Tibial nerve (tissue), 4 donors: Measurements from ENCODE around the gene NCAPD3. TPM values are rescaled to one million over a fixed set of nuclear protein-coding genes. Genes with fewer than 3 reads are reported as not detected.
A peak's percentile ranks its signal among the peaks of the same experiment; 100 is the strongest.

Source experiments
- DNase-seq, 2 donors: peaks; one replicate each; pipeline ENCODE4 v3.0.0-alpha.2; 2019; ENCODE audit warnings: low spot score in 2 of 2
- H3K27ac ChIP-seq, 4 donors: fragments of 200-600 bp; sonication (generic) in 3 of 4; one replicate each; pipeline ENCODE4 v1.5.1; 2017 to 2019; ENCODE audit warnings: mild to moderate bottlenecking in 1 of 4
- H3K27me3 ChIP-seq, 2 donors: fragments of 200-600 bp; sonication (generic) in 1 of 2; one replicate each; pipeline versions ENCODE4 v1.5.1 to v1.6.0; 2017 to 2019
- H3K36me3 ChIP-seq, 3 donors: fragments of 200-600 bp; sonication (generic); one replicate each; pipeline ENCODE4 v1.5.1; 2018 to 2019
- H3K4me1 ChIP-seq, 4 donors: fragments of 200-600 bp; sonication (generic) in 3 of 4; one replicate each; pipeline ENCODE4 v1.5.1; 2017 to 2019
- H3K4me3 ChIP-seq, 4 donors: fragments of 200-600 bp; sonication (generic) in 3 of 4; one replicate each; pipeline ENCODE4 v1.5.1; 2017 to 2019; ENCODE audit warnings: mild to moderate bottlenecking in 1 of 4, moderate library complexity in 1 of 4
- H3K9me3 ChIP-seq, 4 donors: fragments of 200-600 bp; sonication (generic) in 3 of 4; one replicate each; pipeline ENCODE4 v1.5.1; 2017 to 2019
- EP300 ChIP-seq, 2 donors: sonication (generic); formaldehyde crosslinking; IDR thresholded peaks; one replicate each; pipeline ENCODE4 v1.6.1; 2017; ENCODE audit warnings: antibody characterized with exemption in 2 of 2, mild to moderate bottlenecking in 1 of 2
- POLR2A ChIP-seq, 2 donors: fragments of 450-650 bp; IDR thresholded peaks; one replicate each; pipeline ENCODE4 v1.6.1; 2017; ENCODE audit warnings: antibody characterized with exemption in 2 of 2, mild to moderate bottlenecking in 2 of 2, moderate library complexity in 2 of 2
- WGBS, 2 donors: methylation state at CpG; one replicate each; pipeline ENCODE4 v1.1.5; 2018; 5-methylcytosine and 5-hydroxymethylcytosine counted together
- total RNA-seq, 4 donors: library from RNA; depleted of rRNA; stranded (reverse); fragments of >200 nt; gene quantifications; one replicate each; pipeline ENCODE4 v1.1.0, GENCODE V29; 2016
- TF ChIP-seq, protein P1 (sequence below), 5 experiments: fragments of 200-600 bp in 3 of 5; fragments of 450-650 bp in 2 of 5; sonication (generic) in 3 of 5; IDR thresholded peaks; one replicate each; pipeline ENCODE4 v1.5.1; 2016 to 2019; ENCODE audit warnings: antibody characterized with exemption in 5 of 5, mild to moderate bottlenecking in 3 of 5, moderate library complexity in 2 of 5

NCAPD3 gene
- total RNA-seq, 4 donors from 2014 or later = 8.2 to 14.7 (median 10.3) TPM

DNA sequence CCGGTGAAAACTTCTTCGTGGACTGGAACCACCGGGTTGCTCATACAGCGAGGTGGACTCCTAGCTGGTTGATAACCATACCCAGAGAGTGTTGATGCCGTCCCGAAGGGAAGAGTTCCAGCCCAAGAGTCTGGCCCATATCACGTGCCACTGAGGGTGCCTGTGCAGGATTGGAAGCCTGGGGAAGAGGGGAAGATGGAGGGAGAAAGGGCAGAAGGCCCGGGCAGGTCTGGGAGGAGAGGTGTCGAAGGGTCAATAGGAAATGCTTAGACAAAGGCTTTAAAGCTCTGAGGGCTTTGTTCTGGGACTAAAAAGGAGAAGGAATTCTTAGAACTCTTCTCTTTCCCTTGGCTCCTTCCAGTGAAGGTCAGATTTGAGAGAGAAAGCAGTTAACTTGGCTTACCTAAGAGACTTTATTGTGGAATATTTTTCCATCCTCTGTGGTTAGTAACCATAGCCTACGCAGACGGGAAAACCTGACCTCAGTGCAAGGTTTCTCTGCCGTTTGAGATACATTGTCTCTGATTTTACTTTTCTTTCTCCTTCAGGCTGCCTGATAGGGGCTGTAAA, 84.4 kb downstream of the NCAPD3 start:
- no peak for DNase-seq
- Histone ChIP-seq H3K4me1 (peaks cover 0 to 18% (median 0%) of the 10 kb centered on the region in 4 donors), H3K27me3 (no peaks in the 10 kb centered on the region), H3K36me3 (peaks cover 0 to 23% (median 4%) of the 10 kb centered on the region in 3 donors), H3K27ac (peak overlapping the region; percentile 4 to 81 (median 56)), H3K4me3 (no peak overlapping the region), H3K9me3 (no peaks in the 10 kb centered on the region)
- TF ChIP-seq, protein P1, sequence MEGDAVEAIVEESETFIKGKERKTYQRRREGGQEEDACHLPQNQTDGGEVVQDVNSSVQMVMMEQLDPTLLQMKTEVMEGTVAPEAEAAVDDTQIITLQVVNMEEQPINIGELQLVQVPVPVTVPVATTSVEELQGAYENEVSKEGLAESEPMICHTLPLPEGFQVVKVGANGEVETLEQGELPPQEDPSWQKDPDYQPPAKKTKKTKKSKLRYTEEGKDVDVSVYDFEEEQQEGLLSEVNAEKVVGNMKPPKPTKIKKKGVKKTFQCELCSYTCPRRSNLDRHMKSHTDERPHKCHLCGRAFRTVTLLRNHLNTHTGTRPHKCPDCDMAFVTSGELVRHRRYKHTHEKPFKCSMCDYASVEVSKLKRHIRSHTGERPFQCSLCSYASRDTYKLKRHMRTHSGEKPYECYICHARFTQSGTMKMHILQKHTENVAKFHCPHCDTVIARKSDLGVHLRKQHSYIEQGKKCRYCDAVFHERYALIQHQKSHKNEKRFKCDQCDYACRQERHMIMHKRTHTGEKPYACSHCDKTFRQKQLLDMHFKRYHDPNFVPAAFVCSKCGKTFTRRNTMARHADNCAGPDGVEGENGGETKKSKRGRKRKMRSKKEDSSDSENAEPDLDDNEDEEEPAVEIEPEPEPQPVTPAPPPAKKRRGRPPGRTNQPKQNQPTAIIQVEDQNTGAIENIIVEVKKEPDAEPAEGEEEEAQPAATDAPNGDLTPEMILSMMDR (IDR thresholded peaks at IDR 0.05) = no peak
- no peak for TF ChIP-seq POLR2A (IDR thresholded peaks at IDR 0.05)
- TF ChIP-seq EP300 (IDR thresholded peaks at IDR 0.05) = no peak
- 51 to 55% methylated on average over 12 of the region's 12 CpGs for WGBS, 2 donors

DNA sequence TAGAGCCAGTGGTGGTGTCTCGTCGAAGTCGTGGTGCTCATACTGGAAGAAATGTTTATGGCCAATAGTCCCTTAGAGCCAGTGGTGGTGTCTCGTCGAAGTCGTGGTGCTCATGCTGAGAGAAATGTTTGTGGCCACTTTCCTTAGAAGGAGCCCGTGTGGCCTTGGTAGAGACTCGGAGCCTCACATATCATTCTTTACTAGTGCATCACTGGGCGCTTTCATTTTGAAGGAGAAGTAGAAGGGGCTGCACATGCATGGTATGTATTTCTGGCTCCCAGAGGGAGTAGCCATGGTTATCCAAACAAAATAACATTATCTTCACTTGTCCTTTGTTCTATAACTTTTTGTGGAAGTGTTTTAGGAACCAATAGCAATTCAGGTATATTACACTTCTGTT, 85.4 kb downstream of the NCAPD3 start:
- peak overlapping the region in 2 of 4 donors; percentile 71 to 81 for H3K27ac ChIP-seq
- H3K4me3 ChIP-seq = no peak overlapping the region
- no peaks in the 10 kb centered on the region for H3K27me3 ChIP-seq
- H3K4me1 ChIP-seq = peaks cover 0 to 18% (median 0%) of the 10 kb centered on the region in 4 donors
- H3K9me3 ChIP-seq = peaks cover 0 to 5% (median 0%) of the 10 kb centered on the region in 4 donors
- peaks cover 0 to 17% (median 4%) of the 10 kb centered on the region in 3 donors for H3K36me3 ChIP-seq
- no peak for DNase-seq
- WGBS, 2 donors = 85 to 89% methylated on average over 9 of the region's 9 CpGs
- TF ChIP-seq EP300 (IDR thresholded peaks at IDR 0.05) (no peak), POLR2A (IDR thresholded peaks at IDR 0.05) (no peak)
- TF ChIP-seq, protein P1 (IDR thresholded peaks at IDR 0.05) = no peak

DNA sequence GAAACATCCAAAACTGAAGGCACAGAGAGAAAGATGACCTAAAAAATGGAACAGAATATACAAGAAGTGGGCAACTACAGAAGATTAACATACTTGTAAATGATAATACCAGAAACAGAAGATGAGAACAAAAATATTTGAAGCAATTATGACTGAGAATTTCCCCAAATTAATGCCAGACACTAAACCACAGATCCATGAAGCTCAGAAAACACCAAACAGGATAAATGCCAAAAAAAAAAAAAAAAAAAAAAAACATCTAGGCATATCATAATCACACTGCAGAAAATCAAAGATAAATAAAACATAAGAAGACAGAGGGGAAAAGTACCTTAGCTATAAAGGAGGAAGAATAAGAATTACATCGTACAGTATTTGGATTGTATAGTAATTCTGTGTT, 89.6 kb downstream of the NCAPD3 start:
- DNase-seq = no peak
- TF ChIP-seq, protein P1 (IDR thresholded peaks at IDR 0.05) = no peak
- TF ChIP-seq EP300 (IDR thresholded peaks at IDR 0.05) (no peak), POLR2A (IDR thresholded peaks at IDR 0.05) (no peak)
- Histone ChIP-seq H3K9me3 (peaks cover 0 to 35% (median 8%) of the 10 kb centered on the region in 4 donors), H3K4me1 (peaks cover 0 to 5% (median 0%) of the 10 kb centered on the region in 4 donors), H3K27me3 (no peaks in the 10 kb centered on the region), H3K4me3 (no peak overlapping the region), H3K36me3 (no peaks in the 10 kb centered on the region), H3K27ac (no peak overlapping the region)
- WGBS, 2 donors = 73 to 94% methylated on average over 1 of the region's 1 CpG

- DNase-seq = no peak
- Histone ChIP-seq H3K4me3 (no peak overlapping the region), H3K36me3 (no peaks in the 10 kb centered on the region), H3K27me3 (no peaks in the 10 kb centered on the region), H3K27ac (no peak overlapping the region), H3K9me3 (peaks cover 0 to 35% (median 8%) of the 10 kb centered on the region in 4 donors), H3K4me1 (no peaks in the 10 kb centered on the region)
- TF ChIP-seq EP300 (IDR thresholded peaks at IDR 0.05) = no peak
- TF ChIP-seq, protein P1 (IDR thresholded peaks at IDR 0.05) = no peak
- no peak for TF ChIP-seq POLR2A (IDR thresholded peaks at IDR 0.05)
Observed at GRCh38 chr11:134132808-134133207, 91.0 kb downstream of the NCAPD3 start.

DNA sequence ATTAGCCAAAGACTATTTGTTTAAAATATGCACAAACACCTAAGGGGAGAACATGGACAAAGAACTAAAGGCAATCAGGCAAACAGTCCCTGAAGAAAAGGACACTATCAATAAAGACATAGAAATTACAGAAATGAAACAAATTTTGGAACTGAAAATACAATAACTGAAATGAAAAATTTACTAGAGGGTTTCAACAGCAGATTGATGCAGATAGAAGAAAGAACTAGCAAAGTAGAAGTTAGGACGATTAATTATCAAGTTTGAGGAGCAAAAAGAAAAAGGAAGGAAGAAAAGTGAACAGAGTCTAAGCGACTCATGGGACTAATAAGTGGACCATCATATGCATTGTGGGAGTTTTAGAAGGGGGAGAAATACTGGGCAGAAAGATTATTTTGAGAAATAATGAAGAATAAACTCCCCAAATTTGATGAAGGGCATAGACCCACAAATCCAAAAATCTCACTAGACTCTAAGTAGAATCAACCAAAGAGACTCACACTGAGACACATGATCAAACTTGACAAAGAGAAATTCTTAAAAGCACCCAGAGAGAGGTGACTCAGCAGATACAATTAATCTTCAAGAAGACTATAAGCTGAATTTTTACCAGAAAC, 92.0 kb downstream of the NCAPD3 start:
- WGBS, 2 donors = 72 to 96% methylated on average over 2 of the region's 2 CpGs
- H3K27ac ChIP-seq = no peak overlapping the region
- DNase-seq = no peak
- no peak for TF ChIP-seq EP300 (IDR thresholded peaks at IDR 0.05)
- TF ChIP-seq POLR2A (IDR thresholded peaks at IDR 0.05) = no peak
- TF ChIP-seq, protein P1 (IDR thresholded peaks at IDR 0.05) = no peak
- H3K36me3 ChIP-seq = no peaks in the 10 kb centered on the region
- peaks cover 0 to 3% (median 0%) of the 10 kb centered on the region in 4 donors for H3K4me1 ChIP-seq
- no peak overlapping the region for H3K4me3 ChIP-seq
- H3K9me3 ChIP-seq = peaks cover 0 to 35% (median 8%) of the 10 kb centered on the region in 4 donors
- H3K27me3 ChIP-seq = no peaks in the 10 kb centered on the region
